NCI-H82 treated with DMSO at 0.1 percent for 48 hours (cell line): Measurements from ENCODE around the gene MTHFD2.

Source experiments
- DNase-seq: peaks from one replicate; lab custom pipeline; 2025; ENCODE audit not compliant: unreplicated experiment; lab: John Stamatoyannopoulos, UW

Gene MTHFD2

DNA sequence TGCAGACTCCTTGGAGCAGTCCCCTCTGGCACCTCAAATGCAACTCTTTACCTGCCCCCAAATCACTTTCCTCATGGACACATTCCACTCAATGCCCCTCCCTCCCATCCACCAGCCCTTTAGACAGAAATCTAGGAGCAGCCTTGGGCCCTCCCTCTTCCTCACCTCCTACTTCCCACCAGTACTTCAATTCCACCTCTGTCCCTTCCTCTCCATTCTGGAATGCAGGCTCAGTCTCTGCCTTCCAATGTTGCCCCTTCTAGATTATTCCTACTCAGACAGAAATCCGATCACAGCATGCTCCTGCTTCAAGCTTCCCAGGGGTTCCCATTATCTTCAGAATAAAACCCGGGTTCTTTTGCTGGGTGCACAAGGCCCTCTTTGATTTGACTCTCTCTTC is 62.1 kb downstream of the MTHFD2 start:
- no peak for DNase-seq

DNA sequence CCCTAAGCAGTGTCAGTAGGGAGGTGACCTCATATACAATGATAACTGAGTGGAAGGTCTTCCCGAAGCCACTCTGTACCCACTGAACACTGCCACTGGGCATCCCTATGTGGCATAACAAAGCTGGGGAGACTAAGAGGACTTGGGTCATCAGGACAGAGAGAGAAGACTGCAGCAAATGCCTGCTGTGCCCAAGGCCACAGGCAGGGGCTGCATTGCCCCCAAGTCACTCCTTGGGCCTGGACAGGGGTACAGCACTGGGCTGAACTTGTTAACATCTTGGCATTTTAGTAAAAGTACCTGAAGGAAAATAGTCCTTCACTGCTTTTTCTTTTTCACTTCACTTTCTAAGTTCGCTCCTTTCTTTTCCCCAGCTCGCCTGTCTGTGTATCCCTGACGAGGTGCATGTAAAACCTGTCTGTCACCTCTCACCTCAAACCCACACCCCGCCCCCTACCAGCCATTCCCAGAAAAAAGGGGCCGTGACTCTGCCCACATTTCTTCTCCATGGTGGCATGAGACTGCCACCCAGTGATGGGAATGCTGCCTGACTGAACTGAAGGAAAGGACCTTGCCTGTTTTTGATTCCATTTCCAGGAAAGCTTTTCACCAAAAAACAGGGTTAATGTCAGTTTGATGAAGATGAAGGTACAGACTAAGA is 62.9 kb downstream of the MTHFD2 start:
- DNase-seq, result no peak

DNA sequence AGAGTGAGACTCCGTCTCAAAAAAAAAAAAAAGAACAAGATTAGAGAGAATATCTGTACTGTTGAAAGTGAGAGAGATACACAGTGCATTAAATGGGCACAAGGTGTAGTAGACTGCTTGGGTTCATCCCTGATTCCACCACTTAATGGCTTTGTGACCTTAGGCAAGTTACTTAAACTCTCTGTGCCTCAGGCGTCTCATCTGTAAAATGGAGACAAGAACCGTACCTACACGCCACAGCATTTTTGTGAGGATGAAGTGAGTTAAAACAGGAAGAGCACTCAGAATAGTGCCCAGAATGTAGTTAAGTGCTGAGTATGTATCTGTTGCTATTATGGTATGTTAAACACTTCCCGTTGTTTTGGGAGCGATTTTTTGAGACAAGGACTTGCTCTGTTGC is 64.3 kb downstream of the MTHFD2 start:
- no peak for DNase-seq

DNA sequence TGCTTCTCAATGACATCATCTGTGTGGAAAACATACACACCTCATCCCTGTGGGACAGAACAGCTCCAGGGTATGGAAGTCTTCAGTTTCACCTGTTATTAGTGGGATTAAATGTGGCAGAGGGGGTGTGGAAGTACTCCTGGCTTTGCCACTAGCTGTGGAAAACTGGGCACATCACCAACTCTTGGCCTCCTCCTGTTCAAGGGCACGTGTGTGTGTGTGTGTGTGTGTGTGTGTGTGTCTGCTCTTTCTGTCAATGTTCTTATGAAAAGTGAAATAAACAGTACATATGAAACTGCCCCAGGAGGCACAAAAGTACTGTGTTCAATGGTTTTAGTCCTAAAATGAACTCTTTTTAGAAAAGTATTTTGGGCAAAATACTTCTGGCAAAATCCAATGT is 65.9 kb downstream of the MTHFD2 start:
- no peak for DNase-seq

DNA sequence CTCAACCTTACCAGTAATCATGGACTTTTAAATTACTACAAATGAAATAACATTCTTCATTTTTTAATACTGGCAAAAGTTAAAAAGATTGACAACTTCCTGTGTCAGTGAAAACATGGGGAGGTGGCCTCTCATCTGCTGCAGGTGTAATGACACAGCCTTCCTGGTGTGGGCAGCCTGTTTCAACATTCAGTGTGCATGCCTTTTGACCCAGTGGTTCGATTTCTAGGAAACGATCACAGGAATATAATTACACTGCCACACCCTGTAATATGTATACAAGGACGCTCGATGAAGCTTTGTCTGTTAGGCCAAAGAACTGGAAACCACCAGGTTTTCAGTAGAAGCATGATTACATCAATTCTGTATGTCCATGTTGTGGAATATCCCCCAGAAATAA is 68.7 kb downstream of the MTHFD2 start:
- DNase-seq, result no peak
